LNCAP (cell line): Measurements from ENCODE around the gene TLR4.

Experiments
- CTCF ChIP-seq: fragments of 450-650 bp; IDR thresholded peaks from 2 replicates; pipeline ENCODE4 v1.5.1; 2017; ENCODE audit warnings: mild to moderate bottlenecking

Gene TLR4

GRCh38 chr9:117715411-117715989 lies 11.3 kb downstream of the TLR4 start:
- TF ChIP-seq CTCF, result no peak

GRCh38 chr9:117718085-117718484 lies 13.9 kb downstream of the TLR4 start:
- TF ChIP-seq CTCF, result no peak

- no peak for TF ChIP-seq CTCF
Measured at GRCh38 chr9:117718701-117719100, 14.5 kb downstream of the TLR4 start.

- no peak for TF ChIP-seq CTCF
Measured at GRCh38 chr9:117719161-117719920, 15.1 kb downstream of the TLR4 start.

- TF ChIP-seq CTCF, result no peak
Measured at GRCh38 chr9:117720066-117720465, 15.9 kb downstream of the TLR4 start.

GRCh38 chr9:117720555-117720954 lies 16.4 kb downstream of the TLR4 start:
- TF ChIP-seq CTCF, result no peak

GRCh38 chr9:117720987-117721386 lies 16.8 kb downstream of the TLR4 start:
- no peak for TF ChIP-seq CTCF
